Liver (tissue), 9 donors: ENCODE results near the gene PVALEF. TPM values are rescaled to one million over a fixed set of nuclear protein-coding genes. Genes with fewer than 3 reads are reported as not detected.

Experiments
- DNase-seq: peaks from one replicate; pipeline ENCODE4 v3.0.0-alpha.2; 2017; ENCODE audit warnings: low spot score
- H3K27ac ChIP-seq, 2 donors: one replicate each; pipeline ENCODE4 v1.7.0; 2013; ENCODE audit warnings: inconsistent platforms in 2 of 2, low read length in 2 of 2, control low read depth in 1 of 2, low read depth in 1 of 2, mild to moderate bottlenecking in 1 of 2
- H3K27me3 ChIP-seq, 4 donors: one replicate each; pipeline versions ENCODE4 v1.6.1 to v1.7.0; 2013; ENCODE audit warnings: low read length in 3 of 4, inconsistent platforms in 1 of 4, mild to moderate bottlenecking in 1 of 4, moderate library complexity in 1 of 4; ENCODE audit not compliant: control insufficient read depth in 4 of 4, insufficient read depth in 4 of 4
- H3K36me3 ChIP-seq, 4 donors: one replicate each; pipeline versions ENCODE4 v1.6.1 to v1.7.0; 2013; ENCODE audit warnings: low read length in 3 of 4, mild to moderate bottlenecking in 3 of 4, low read depth in 1 of 4, moderate library complexity in 1 of 4; ENCODE audit not compliant: control insufficient read depth in 4 of 4, insufficient read depth in 3 of 4
- H3K4me1 ChIP-seq, 4 donors: one replicate each; pipeline versions ENCODE4 v1.6.1 to v1.7.0; 2013; ENCODE audit warnings: low read length in 3 of 4, mild to moderate bottlenecking in 3 of 4, moderate library complexity in 1 of 4; ENCODE audit not compliant: control insufficient read depth in 4 of 4, insufficient read depth in 4 of 4
- H3K4me3 ChIP-seq, 3 donors: one replicate each; pipeline versions ENCODE4 v1.6.1 to v1.7.0; 2013; ENCODE audit warnings: low read length in 3 of 3, control low read depth in 1 of 3, low read depth in 1 of 3, mild to moderate bottlenecking in 1 of 3
- H3K9ac ChIP-seq, 2 donors: one replicate each; pipeline ENCODE4 v1.7.0; 2013; ENCODE audit warnings: low read length in 2 of 2, mild to moderate bottlenecking in 2 of 2, moderate library complexity in 2 of 2, control low read depth in 1 of 2, low read depth in 1 of 2
- H3K9me3 ChIP-seq, 4 donors: one replicate each; pipeline versions ENCODE4 v1.6.1 to v1.7.0; 2013; ENCODE audit warnings: low read length in 3 of 4; ENCODE audit not compliant: control insufficient read depth in 4 of 4
- EGR1 ChIP-seq, 2 donors: IDR thresholded peaks; 2 replicates each; pipeline ENCODE4 v1.6.1; 2016 to 2018; ENCODE audit warnings: antibody characterized with exemption in 2 of 2, low read depth in 2 of 2
- FOXA1 ChIP-seq: IDR thresholded peaks from 2 replicates; pipeline ENCODE4 v1.6.1; 2016; ENCODE audit warnings: antibody characterized with exemption
- FOXA2 ChIP-seq: IDR thresholded peaks from 2 replicates; pipeline ENCODE4 v1.6.1; 2016; ENCODE audit warnings: antibody characterized with exemption
- GABPA ChIP-seq, 2 donors: IDR thresholded peaks in 1 of 2; conservative IDR thresholded peaks in 1 of 2; 2 replicates each; pipeline ENCODE4 v1.6.1; 2016; ENCODE audit warnings: antibody characterized with exemption in 2 of 2, mild to moderate bottlenecking in 1 of 2, moderate library complexity in 1 of 2
- HNF4A ChIP-seq, 2 donors: conservative IDR thresholded peaks; 2 replicates each; pipeline ENCODE4 v1.6.1; 2016; ENCODE audit warnings: antibody characterized with exemption in 2 of 2, mild to moderate bottlenecking in 2 of 2
- HNF4G ChIP-seq: IDR thresholded peaks from 2 replicates; pipeline ENCODE4 v1.6.1; 2016; ENCODE audit warnings: antibody characterized with exemption
- JUND ChIP-seq, 2 donors: IDR thresholded peaks; 2 replicates each; pipeline ENCODE4 v1.6.1; 2016; ENCODE audit warnings: antibody characterized with exemption in 2 of 2
- NR2F2 ChIP-seq: IDR thresholded peaks from 2 replicates; pipeline ENCODE4 v1.6.1; 2016; ENCODE audit warnings: antibody characterized with exemption
- RAD21 ChIP-seq, 2 donors: IDR thresholded peaks; 2 replicates each; pipeline ENCODE4 v1.6.1; 2016; ENCODE audit warnings: antibody characterized with exemption in 2 of 2, mild to moderate bottlenecking in 2 of 2
- RXRA ChIP-seq, 2 donors: IDR thresholded peaks; 2 replicates each; pipeline ENCODE4 v1.6.1; 2017 to 2018; ENCODE audit warnings: antibody characterized with exemption in 2 of 2, mild to moderate bottlenecking in 1 of 2
- SP1 ChIP-seq: IDR thresholded peaks from 2 replicates; pipeline ENCODE4 v1.6.1; 2018; ENCODE audit warnings: antibody characterized with exemption, mild to moderate bottlenecking
- TAF1 ChIP-seq: conservative IDR thresholded peaks from 2 replicates; pipeline ENCODE4 v1.6.1; 2016; ENCODE audit warnings: antibody characterized with exemption, mild to moderate bottlenecking
- YY1 ChIP-seq: IDR thresholded peaks from 2 replicates; pipeline ENCODE4 v1.6.1; 2016; ENCODE audit warnings: antibody characterized with exemption, mild to moderate bottlenecking
- WGBS: extraction: QIAGEN DNeasy Blood & Tissue Kit; methylation state at CpG from one replicate; pipeline ENCODE4 v1.1.7; 2013; 5-methylcytosine and 5-hydroxymethylcytosine counted together
- polyA plus RNA-seq, 2 donors: library from polyadenylated mRNA; stranded (reverse) in 1 of 2; unstranded in 1 of 2; fragments of 200-250 nt in 1 of 2; fragments of >200 nt in 1 of 2; fragmentation: Nextera tagmentation in 1 of 2; extraction: Ambion mirVana in 1 of 2; gene quantifications; one replicate each; pipeline versions ENCODE4 v1.2.1 to v1.2.3, GENCODE V29; 2013 to 2015
- total RNA-seq, 2 donors: library from RNA; depleted of rRNA; stranded (reverse); fragments of >200 nt; gene quantifications; one replicate each; pipeline ENCODE4 v1.2.3, GENCODE V29; 2014
- TF ChIP-seq, protein P1 (sequence below): IDR thresholded peaks from 2 replicates; pipeline ENCODE4 v1.6.1; 2016; ENCODE audit warnings: antibody characterized with exemption
- TF ChIP-seq, protein P2 (sequence below): fragments of 150-350 bp; IDR thresholded peaks from 2 replicates; pipeline ENCODE4 v1.5.1; 2017; ENCODE audit warnings: improper control_type of control experiment, low read depth, low read length; ENCODE audit not compliant: missing input control
- TF ChIP-seq, protein P3 (sequence below): IDR thresholded peaks from 2 replicates; pipeline ENCODE4 v1.6.1; 2016; ENCODE audit warnings: antibody characterized with exemption
- TF ChIP-seq, protein P4 (sequence below): IDR thresholded peaks from 2 replicates; pipeline ENCODE4 v1.6.1; 2016; ENCODE audit warnings: antibody characterized with exemption
- TF ChIP-seq, protein P5 (sequence below): IDR thresholded peaks from 2 replicates; pipeline ENCODE4 v1.6.1; 2016; ENCODE audit warnings: antibody characterized with exemption, mild to moderate bottlenecking
- donor health status: healthy.
- donor health status: healthy.
- donor health status: healthy.
- donor health status: healthy.
- donor health status: healthy.

Gene PVALEF
- total and polyA plus RNA-seq, 4 donors: not detected

DNA sequence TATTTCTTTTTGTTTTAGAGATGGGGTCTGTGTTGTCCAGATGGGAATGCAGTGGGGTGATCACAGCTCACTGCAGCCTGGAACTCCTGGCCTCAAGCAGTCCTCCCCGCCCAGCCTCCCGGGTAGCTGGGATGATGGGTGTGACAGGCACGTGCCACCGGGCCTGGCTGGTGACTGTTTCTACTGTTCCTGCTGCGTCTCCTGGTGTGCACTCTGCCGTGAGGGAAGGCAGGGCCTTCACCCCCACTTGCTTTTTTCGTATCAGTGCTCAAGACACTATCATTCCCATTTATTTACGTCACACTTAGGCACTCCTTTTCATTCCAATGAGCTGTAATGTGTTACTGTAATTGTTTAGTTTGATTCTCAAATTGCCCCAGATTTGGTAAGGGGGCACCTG, 25.3 kb upstream of the PVALEF start:
- Histone ChIP-seq H3K27me3 (no peaks in the 10 kb centered on the region), H3K27ac (no peak overlapping the region), H3K4me3 (no peak overlapping the region), H3K4me1 (no peaks in the 10 kb centered on the region), H3K9ac (no peak overlapping the region), H3K9me3 (no peaks in the 10 kb centered on the region), H3K36me3 (no peaks in the 10 kb centered on the region)
- 82% methylated on average over 8 of the region's 8 CpGs for WGBS
- DNase-seq: no peak
- TF ChIP-seq HNF4A (conservative IDR thresholded peaks at IDR 0.05) (no peak), JUND (IDR thresholded peaks at IDR 0.05) (no peak), NR2F2 (no peak), EGR1 (IDR thresholded peaks at IDR 0.05; ENCODE audit: low read depth in 2 of 2) (no peak), HNF4G (no peak), FOXA2 (no peak), GABPA (IDR thresholded peaks at IDR 0.05 in 1 of 2, conservative IDR thresholded peaks at IDR 0.05 in 1 of 2) (no peak)
- TF ChIP-seq, protein P1, sequence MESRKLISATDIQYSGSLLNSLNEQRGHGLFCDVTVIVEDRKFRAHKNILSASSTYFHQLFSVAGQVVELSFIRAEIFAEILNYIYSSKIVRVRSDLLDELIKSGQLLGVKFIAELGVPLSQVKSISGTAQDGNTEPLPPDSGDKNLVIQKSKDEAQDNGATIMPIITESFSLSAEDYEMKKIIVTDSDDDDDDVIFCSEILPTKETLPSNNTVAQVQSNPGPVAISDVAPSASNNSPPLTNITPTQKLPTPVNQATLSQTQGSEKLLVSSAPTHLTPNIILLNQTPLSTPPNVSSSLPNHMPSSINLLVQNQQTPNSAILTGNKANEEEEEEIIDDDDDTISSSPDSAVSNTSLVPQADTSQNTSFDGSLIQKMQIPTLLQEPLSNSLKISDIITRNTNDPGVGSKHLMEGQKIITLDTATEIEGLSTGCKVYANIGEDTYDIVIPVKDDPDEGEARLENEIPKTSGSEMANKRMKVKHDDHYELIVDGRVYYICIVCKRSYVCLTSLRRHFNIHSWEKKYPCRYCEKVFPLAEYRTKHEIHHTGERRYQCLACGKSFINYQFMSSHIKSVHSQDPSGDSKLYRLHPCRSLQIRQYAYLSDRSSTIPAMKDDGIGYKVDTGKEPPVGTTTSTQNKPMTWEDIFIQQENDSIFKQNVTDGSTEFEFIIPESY: no peak
- TF ChIP-seq, protein P2, sequence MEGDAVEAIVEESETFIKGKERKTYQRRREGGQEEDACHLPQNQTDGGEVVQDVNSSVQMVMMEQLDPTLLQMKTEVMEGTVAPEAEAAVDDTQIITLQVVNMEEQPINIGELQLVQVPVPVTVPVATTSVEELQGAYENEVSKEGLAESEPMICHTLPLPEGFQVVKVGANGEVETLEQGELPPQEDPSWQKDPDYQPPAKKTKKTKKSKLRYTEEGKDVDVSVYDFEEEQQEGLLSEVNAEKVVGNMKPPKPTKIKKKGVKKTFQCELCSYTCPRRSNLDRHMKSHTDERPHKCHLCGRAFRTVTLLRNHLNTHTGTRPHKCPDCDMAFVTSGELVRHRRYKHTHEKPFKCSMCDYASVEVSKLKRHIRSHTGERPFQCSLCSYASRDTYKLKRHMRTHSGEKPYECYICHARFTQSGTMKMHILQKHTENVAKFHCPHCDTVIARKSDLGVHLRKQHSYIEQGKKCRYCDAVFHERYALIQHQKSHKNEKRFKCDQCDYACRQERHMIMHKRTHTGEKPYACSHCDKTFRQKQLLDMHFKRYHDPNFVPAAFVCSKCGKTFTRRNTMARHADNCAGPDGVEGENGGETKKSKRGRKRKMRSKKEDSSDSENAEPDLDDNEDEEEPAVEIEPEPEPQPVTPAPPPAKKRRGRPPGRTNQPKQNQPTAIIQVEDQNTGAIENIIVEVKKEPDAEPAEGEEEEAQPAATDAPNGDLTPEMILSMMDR: no peak
- TF ChIP-seq, protein P3, sequence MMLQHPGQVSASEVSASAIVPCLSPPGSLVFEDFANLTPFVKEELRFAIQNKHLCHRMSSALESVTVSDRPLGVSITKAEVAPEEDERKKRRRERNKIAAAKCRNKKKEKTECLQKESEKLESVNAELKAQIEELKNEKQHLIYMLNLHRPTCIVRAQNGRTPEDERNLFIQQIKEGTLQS: no peak
- TF ChIP-seq, protein P4, sequence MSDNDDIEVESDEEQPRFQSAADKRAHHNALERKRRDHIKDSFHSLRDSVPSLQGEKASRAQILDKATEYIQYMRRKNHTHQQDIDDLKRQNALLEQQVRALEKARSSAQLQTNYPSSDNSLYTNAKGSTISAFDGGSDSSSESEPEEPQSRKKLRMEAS: no peak

DNA sequence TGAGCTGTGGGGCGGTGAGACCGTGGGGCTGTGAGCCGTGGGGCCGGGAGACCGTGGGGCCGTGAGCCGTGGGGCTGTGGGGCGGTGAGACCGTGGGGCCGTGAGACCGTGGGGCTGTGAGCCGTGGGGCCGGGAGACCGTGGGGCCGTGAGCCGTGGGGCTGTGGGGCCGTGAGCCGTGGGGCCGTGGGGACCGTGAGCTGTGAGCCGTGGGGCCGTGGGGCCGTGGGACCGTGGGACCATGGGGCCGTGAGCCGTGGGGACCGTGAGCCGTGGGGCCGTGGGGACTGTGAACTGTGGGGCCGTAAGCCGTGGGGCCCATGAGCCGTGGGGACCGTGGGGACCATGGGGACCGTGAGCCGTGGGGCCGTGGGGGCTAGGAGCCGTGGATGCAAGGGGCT, 24.6 kb upstream of the PVALEF start:
- no peak for DNase-seq
- Histone ChIP-seq H3K9me3 (no peaks in the 10 kb centered on the region), H3K27ac (no peak overlapping the region), H3K9ac (no peak overlapping the region), H3K4me3 (no peak overlapping the region), H3K4me1 (no peaks in the 10 kb centered on the region), H3K36me3 (no peaks in the 10 kb centered on the region), H3K27me3 (no peaks in the 10 kb centered on the region)
- TF ChIP-seq, protein P5, sequence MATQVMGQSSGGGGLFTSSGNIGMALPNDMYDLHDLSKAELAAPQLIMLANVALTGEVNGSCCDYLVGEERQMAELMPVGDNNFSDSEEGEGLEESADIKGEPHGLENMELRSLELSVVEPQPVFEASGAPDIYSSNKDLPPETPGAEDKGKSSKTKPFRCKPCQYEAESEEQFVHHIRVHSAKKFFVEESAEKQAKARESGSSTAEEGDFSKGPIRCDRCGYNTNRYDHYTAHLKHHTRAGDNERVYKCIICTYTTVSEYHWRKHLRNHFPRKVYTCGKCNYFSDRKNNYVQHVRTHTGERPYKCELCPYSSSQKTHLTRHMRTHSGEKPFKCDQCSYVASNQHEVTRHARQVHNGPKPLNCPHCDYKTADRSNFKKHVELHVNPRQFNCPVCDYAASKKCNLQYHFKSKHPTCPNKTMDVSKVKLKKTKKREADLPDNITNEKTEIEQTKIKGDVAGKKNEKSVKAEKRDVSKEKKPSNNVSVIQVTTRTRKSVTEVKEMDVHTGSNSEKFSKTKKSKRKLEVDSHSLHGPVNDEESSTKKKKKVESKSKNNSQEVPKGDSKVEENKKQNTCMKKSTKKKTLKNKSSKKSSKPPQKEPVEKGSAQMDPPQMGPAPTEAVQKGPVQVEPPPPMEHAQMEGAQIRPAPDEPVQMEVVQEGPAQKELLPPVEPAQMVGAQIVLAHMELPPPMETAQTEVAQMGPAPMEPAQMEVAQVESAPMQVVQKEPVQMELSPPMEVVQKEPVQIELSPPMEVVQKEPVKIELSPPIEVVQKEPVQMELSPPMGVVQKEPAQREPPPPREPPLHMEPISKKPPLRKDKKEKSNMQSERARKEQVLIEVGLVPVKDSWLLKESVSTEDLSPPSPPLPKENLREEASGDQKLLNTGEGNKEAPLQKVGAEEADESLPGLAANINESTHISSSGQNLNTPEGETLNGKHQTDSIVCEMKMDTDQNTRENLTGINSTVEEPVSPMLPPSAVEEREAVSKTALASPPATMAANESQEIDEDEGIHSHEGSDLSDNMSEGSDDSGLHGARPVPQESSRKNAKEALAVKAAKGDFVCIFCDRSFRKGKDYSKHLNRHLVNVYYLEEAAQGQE: no peak
- TF ChIP-seq YY1 (no peak), HNF4A (conservative IDR thresholded peaks at IDR 0.05) (no peak), SP1 (no peak), JUND (IDR thresholded peaks at IDR 0.05) (no peak), EGR1 (IDR thresholded peaks at IDR 0.05; ENCODE audit: low read depth in 2 of 2) (no peak), TAF1 (no peak), FOXA1 (no peak), HNF4G (no peak), GABPA (IDR thresholded peaks at IDR 0.05 in 1 of 2, conservative IDR thresholded peaks at IDR 0.05 in 1 of 2) (no peak), RXRA (IDR thresholded peaks at IDR 0.05) (no peak), FOXA2 (no peak), RAD21 (IDR thresholded peaks at IDR 0.05) (no peak), NR2F2 (no peak)
- TF ChIP-seq, protein P1: no peak
- TF ChIP-seq, protein P4: no peak
- TF ChIP-seq, protein P3: no peak
- TF ChIP-seq, protein P2: no peak
- WGBS: 94% methylated on average over 37 of the region's 37 CpGs
